HepG2 (cell line): ENCODE data around the gene IRF2. TPM values are rescaled to one million over a fixed set of nuclear protein-coding genes. Genes with fewer than 3 reads are reported as not detected.

Source experiments
- CHD2 ChIP-seq: IDR thresholded peaks from 2 replicates; pipeline ENCODE4 v1.6.1; 2011; ENCODE audit warnings: low read depth, low read length, improper control_type of control experiment
- FOSL1 ChIP-seq: sonication (generic); formaldehyde crosslinking; IDR thresholded peaks from 2 replicates; pipeline ENCODE4 v1.9.0; 2021; ENCODE audit warnings: missing genetic modification reagents, borderline replicate concordance
- FOXA3 ChIP-seq: IDR thresholded peaks from 2 replicates; pipeline ENCODE4 v1.6.1; 2016; ENCODE audit warnings: missing genetic modification reagents, missing compliant biosample characterization
- HOXA9 ChIP-seq: sonication (generic); formaldehyde crosslinking; IDR thresholded peaks from 2 replicates; pipeline ENCODE4 v1.8.1; 2022; ENCODE audit warnings: missing genetic modification reagents, mild to moderate bottlenecking, moderate library complexity, borderline replicate concordance
- NR0B2 ChIP-seq: sonication (generic); formaldehyde crosslinking; IDR thresholded peaks from 2 replicates; pipeline ENCODE4 v1.4.0; 2020; ENCODE audit warnings: mild to moderate bottlenecking, missing genetic modification reagents
- ONECUT2 ChIP-seq: sonication (generic); formaldehyde crosslinking; IDR thresholded peaks from 2 replicates; pipeline ENCODE4 v1.4.0; 2020; ENCODE audit warnings: missing genetic modification reagents
- RORA ChIP-seq: sonication (generic); formaldehyde crosslinking; IDR thresholded peaks from 2 replicates; pipeline ENCODE4 v1.5.0; 2020; ENCODE audit warnings: mild to moderate bottlenecking, missing genetic modification reagents, moderate library complexity
- SCMH1 ChIP-seq: sonication (generic); formaldehyde crosslinking; IDR thresholded peaks from 2 replicates; pipeline ENCODE4 v1.9.0; 2021; ENCODE audit warnings: missing genetic modification reagents, mild to moderate bottlenecking, borderline replicate concordance
- SRSF1 ChIP-seq: fragments of 200-400 bp; formaldehyde crosslinking; optimal IDR thresholded peaks from 2 replicates; pipeline ENCODE3; 2017; ENCODE audit warnings: mild to moderate bottlenecking, low read depth, low read length, moderate library complexity
- ZNF207 ChIP-seq: fragments of 450-650 bp; IDR thresholded peaks from 2 replicates; pipeline ENCODE4 v1.6.1; 2016; ENCODE audit warnings: antibody characterized with exemption, borderline replicate concordance
- ZNF382 ChIP-seq: sonication (generic); formaldehyde crosslinking; IDR thresholded peaks from 2 replicates; pipeline ENCODE4 v1.5.0; 2020; ENCODE audit warnings: missing genetic modification reagents, mild to moderate bottlenecking, borderline replicate concordance
- polyA plus RNA-seq, 8 experiments: library from polyadenylated mRNA; depleted of rRNA in 3 of 8; stranded (reverse) in 7 of 8; unstranded in 1 of 8; fragments of >200 nt; fragmentation: Illumina TruSeq in 4 of 8; extraction: Trizol in 4 of 8; gene quantifications; 2 replicates each; pipeline versions ENCODE4 v1.2.1 to v1.2.3, GENCODE V29; 2011 to 2016; ENCODE audit warnings: low read depth in 4 of 8, missing spikeins in 1 of 8, mixed read lengths in 1 of 8; ENCODE audit not compliant: insufficient read depth in 1 of 8
- total RNA-seq, 5 experiments: library from RNA; depleted of rRNA; stranded (reverse); fragments of >200 nt; fragmentation: Illumina TruSeq; extraction: Trizol; gene quantifications; 2 replicates each; pipeline ENCODE4 v1.2.3, GENCODE V29; 2016; ENCODE audit warnings: low read depth in 1 of 5
- TF ChIP-seq, protein P1 (sequence below): sonication (generic); formaldehyde crosslinking; IDR thresholded peaks from 2 replicates; pipeline ENCODE4 v1.5.1; 2020; ENCODE audit warnings: mild to moderate bottlenecking, missing genetic modification reagents
- TF ChIP-seq, protein P2 (sequence below): sonication (generic); formaldehyde crosslinking; IDR thresholded peaks from 2 replicates; pipeline ENCODE4 v1.5.0; 2020; ENCODE audit warnings: mild to moderate bottlenecking, missing genetic modification reagents, borderline replicate concordance

The IRF2 gene
- total and polyA plus RNA-seq, 2 of the 13 experiments (the other 11 are each of a cell fraction or from before 2014, with no cell fraction given), result 15.5 to 28.8 TPM

- TF ChIP-seq, protein P1, sequence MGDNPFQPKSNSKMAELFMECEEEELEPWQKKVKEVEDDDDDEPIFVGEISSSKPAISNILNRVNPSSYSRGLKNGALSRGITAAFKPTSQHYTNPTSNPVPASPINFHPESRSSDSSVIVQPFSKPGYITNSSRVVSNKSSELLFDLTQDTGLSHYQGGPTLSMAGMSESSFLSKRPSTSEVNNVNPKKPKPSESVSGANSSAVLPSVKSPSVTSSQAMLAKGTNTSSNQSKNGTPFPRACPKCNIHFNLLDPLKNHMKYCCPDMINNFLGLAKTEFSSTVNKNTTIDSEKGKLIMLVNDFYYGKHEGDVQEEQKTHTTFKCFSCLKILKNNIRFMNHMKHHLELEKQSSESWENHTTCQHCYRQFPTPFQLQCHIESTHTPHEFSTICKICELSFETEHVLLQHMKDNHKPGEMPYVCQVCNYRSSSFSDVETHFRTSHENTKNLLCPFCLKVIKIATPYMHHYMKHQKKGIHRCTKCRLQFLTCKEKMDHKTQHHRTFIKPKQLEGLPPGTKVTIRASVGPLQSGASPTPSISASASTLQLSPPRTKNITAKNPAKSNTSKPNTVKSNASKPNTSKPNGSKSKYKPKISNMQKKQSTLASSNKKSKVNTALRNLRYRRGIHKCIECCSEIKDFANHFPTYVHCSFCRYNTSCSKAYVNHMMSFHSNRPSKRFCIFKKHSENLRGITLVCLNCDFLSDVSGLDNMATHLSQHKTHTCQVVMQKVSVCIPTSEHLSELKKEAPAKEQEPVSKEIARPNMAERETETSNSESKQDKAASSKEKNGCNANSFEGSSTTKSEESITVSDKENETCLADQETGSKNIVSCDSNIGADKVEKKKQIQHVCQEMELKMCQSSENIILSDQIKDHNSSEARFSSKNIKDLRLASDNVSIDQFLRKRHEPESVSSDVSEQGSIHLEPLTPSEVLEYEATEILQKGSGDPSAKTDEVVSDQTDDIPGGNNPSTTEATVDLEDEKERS, result 0 out of 2 replicates have a peak, but pooled peaks have one; percentile 21
- no peak for TF ChIP-seq SCMH1 (CRISPR knock-in tag)
- no peak for TF ChIP-seq ZNF207
- TF ChIP-seq SRSF1, result no peak
- TF ChIP-seq NR0B2 (CRISPR knock-in tag), result no peak
- no peak; the same call in none of the 2 replicates for TF ChIP-seq FOXA3 (CRISPR knock-in tag)
- peak; percentile 76 for TF ChIP-seq ONECUT2 (CRISPR knock-in tag)
- TF ChIP-seq HOXA9 (CRISPR knock-in tag), result no peak
- TF ChIP-seq, protein P2, sequence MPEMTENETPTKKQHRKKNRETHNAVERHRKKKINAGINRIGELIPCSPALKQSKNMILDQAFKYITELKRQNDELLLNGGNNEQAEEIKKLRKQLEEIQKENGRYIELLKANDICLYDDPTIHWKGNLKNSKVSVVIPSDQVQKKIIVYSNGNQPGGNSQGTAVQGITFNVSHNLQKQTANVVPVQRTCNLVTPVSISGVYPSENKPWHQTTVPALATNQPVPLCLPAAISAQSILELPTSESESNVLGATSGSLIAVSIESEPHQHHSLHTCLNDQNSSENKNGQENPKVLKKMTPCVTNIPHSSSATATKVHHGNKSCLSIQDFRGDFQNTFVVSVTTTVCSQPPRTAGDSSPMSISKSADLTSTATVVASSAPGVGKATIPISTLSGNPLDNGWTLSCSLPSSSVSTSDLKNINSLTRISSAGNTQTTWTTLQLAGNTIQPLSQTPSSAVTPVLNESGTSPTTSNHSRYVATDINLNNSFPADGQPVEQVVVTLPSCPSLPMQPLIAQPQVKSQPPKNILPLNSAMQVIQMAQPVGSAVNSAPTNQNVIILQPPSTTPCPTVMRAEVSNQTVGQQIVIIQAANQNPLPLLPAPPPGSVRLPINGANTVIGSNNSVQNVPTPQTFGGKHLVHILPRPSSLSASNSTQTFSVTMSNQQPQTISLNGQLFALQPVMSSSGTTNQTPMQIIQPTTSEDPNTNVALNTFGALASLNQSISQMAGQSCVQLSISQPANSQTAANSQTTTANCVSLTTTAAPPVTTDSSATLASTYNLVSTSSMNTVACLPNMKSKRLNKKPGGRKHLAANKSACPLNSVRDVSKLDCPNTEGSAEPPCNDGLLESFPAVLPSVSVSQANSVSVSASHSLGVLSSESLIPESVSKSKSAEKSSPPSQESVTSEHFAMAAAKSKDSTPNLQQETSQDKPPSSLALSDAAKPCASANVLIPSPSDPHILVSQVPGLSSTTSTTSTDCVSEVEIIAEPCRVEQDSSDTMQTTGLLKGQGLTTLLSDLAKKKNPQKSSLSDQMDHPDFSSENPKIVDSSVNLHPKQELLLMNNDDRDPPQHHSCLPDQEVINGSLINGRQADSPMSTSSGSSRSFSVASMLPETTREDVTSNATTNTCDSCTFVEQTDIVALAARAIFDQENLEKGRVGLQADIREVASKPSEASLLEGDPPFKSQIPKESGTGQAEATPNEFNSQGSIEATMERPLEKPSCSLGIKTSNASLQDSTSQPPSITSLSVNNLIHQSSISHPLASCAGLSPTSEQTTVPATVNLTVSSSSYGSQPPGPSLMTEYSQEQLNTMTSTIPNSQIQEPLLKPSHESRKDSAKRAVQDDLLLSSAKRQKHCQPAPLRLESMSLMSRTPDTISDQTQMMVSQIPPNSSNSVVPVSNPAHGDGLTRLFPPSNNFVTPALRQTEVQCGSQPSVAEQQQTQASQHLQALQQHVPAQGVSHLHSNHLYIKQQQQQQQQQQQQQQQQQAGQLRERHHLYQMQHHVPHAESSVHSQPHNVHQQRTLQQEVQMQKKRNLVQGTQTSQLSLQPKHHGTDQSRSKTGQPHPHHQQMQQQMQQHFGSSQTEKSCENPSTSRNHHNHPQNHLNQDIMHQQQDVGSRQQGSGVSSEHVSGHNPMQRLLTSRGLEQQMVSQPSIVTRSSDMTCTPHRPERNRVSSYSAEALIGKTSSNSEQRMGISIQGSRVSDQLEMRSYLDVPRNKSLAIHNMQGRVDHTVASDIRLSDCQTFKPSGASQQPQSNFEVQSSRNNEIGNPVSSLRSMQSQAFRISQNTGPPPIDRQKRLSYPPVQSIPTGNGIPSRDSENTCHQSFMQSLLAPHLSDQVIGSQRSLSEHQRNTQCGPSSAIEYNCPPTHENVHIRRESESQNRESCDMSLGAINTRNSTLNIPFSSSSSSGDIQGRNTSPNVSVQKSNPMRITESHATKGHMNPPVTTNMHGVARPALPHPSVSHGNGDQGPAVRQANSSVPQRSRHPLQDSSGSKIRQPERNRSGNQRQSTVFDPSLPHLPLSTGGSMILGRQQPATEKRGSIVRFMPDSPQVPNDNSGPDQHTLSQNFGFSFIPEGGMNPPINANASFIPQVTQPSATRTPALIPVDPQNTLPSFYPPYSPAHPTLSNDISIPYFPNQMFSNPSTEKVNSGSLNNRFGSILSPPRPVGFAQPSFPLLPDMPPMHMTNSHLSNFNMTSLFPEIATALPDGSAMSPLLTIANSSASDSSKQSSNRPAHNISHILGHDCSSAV (CRISPR knock-in tag), result no peak
- no peak for TF ChIP-seq ZNF382 (CRISPR knock-in tag)
- TF ChIP-seq FOSL1 (CRISPR knock-in tag), result no peak
- no peak for TF ChIP-seq RORA (CRISPR knock-in tag)
- no peak for TF ChIP-seq CHD2
Observed at GRCh38 chr4:184348311-184349233, 125.8 kb downstream of the IRF2 start (continued).
